GM19324 (cell line): ENCODE data around the gene NMT1.

ENCODE experiments used
- ATAC-seq: cut with Tn5 transposase; IDR thresholded peaks from one replicate; pipeline ENCODE4 v1.9.1; 2021; ENCODE audit warnings: mild to moderate bottlenecking, moderate library complexity; ENCODE audit not compliant: unreplicated experiment, low FRiP score

Gene NMT1

GRCh38 chr17:45131616-45132319 is 70.7 kb downstream of the NMT1 start:
- ATAC-seq, result no peak

- ATAC-seq, result peak; percentile 22
Observed at GRCh38 chr17:45132320-45132571, 71.1 kb downstream of the NMT1 start, which contains the start of gene PLCD3. PLCD3 (minus strand) TSS chr17:45132515; CDS start chr17:45132410, 105 bp downstream.

- ATAC-seq, result peak; percentile 29
Observed at GRCh38 chr17:45132572-45133463, 71.7 kb downstream of the NMT1 start.

GRCh38 chr17:45135192-45135977 is 74.3 kb downstream of the NMT1 start, which contains the start of gene ACBD4:
ACBD4 (plus strand) TSS chr17:45135687; CDS start chr17:45136145, 458 bp downstream.
- ATAC-seq, result peak; percentile 72

- no peak for ATAC-seq
Observed at GRCh38 chr17:45135978-45136791, 75.1 kb downstream of the NMT1 start.

GRCh38 chr17:45136846-45137560 is 75.9 kb downstream of the NMT1 start:
- no peak for ATAC-seq

- ATAC-seq, result no peak
Observed at GRCh38 chr17:45137561-45138305, 76.6 kb downstream of the NMT1 start.

GRCh38 chr17:45138911-45139532 is 77.9 kb downstream of the NMT1 start:
- no peak for ATAC-seq

GRCh38 chr17:45139533-45139920 is 78.4 kb downstream of the NMT1 start:
- no peak for ATAC-seq

GRCh38 chr17:45143094-45143670 is 82.1 kb downstream of the NMT1 start:
- no peak for ATAC-seq

GRCh38 chr17:45143767-45144198 is 82.7 kb downstream of the NMT1 start:
- ATAC-seq, result no peak

- no peak for ATAC-seq
Observed at GRCh38 chr17:45144199-45145034, 83.3 kb downstream of the NMT1 start.

- ATAC-seq, result no peak
Observed at GRCh38 chr17:45145035-45145389, 83.9 kb downstream of the NMT1 start.

- no peak for ATAC-seq
Observed at GRCh38 chr17:45146166-45146565, 85.0 kb downstream of the NMT1 start.

- ATAC-seq, result no peak
Observed at GRCh38 chr17:45146592-45146889, 85.4 kb downstream of the NMT1 start.

- ATAC-seq, result no peak
Observed at GRCh38 chr17:45146890-45147580, 85.9 kb downstream of the NMT1 start.
